MM.1S (cell line): ENCODE measurements around the gene EDEM1.

Experiments used
- CTCF ChIP-seq: fragments of 300-600 bp; sonication (generic); IDR thresholded peaks from 2 replicates; pipeline ENCODE4 v1.5.1; 2016; ENCODE audit warnings: antibody characterized with exemption, low read length, mixed read lengths
- EZH2 ChIP-seq: fragments of 300-600 bp; sonication (generic); optimal IDR thresholded peaks from 2 replicates; pipeline ENCODE3; 2017; ENCODE audit warnings: low read depth, mild to moderate bottlenecking, antibody characterized with exemption, low read length, mixed read lengths
- EZH2phosphoT487 ChIP-seq: fragments of 300-600 bp; sonication (generic); IDR thresholded peaks from 2 replicates; pipeline ENCODE4 v1.6.1; 2018; ENCODE audit warnings: antibody characterized with exemption, low read length

GRCh38 chr3:5220193-5220592 is 32.7 kb downstream of the EDEM1 start:
- TF ChIP-seq CTCF (no peak), EZH2 (no peak), EZH2phosphoT487 (no peak)
